Caki2 (cell line): ENCODE results near the gene KLKB1. TPM values are rescaled to one million over a fixed set of nuclear protein-coding genes. Genes with fewer than 3 reads are reported as not detected.
A peak's percentile ranks its signal among the peaks of the same experiment; 100 is the strongest.

ENCODE experiments used
- DNase-seq: peaks from one replicate; pipeline ENCODE4 v3.0.0-alpha.2; 2015; ENCODE audit warnings: low read depth
- in situ Hi-C: cut with HindIII; loops from 2 replicates; pipeline ENCODE4 v1.10.0; 2016; ENCODE audit warnings: low sequenced_read_pairs, low pct_unique_long_range_greater_than_20kb, mixed read lengths
- total RNA-seq: library from RNA; depleted of rRNA; stranded (reverse); fragments of >200 nt; shearing (Covaris generic); gene quantifications from 2 replicates; pipeline ENCODE4 v1.2.3, GENCODE V29; 2014; ENCODE audit warnings: low replicate concordance; rRNA removed

Gene KLKB1
- total RNA-seq = not detected in 2 replicates

DNA sequence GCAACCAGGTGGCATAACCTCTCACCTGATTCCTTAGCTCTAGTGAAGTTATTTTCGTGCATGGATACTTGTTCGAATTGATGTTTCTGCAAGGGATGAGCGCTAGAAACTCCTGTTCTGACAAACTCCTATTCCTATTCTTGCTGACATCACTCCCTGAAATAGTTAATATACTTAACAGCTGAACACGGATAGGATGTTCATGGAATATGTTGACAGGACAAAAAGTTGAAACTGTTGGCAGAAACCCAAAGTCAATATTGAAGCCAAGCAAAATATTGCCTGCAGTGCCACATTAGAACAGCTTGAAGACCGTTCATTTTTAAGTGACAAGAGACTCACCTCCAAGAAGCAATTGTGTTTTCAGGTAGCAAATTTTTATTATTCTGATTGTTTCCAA lies at the start of gene KLKB1:
Gene KLKB1 (plus strand): TSS at position 287 of the 400 bp plus-strand sequence. CDS start 689 bp downstream, outside the sequence.
- no peak for DNase-seq
- in situ Hi-C loops = no loop called here

GRCh38 chr4:186188107-186188506 lies 39.2 kb upstream of the KLKB1 start:
- in situ Hi-C loops = no loop called here
- DNase-seq = no peak

- in situ Hi-C loops = no loop called here
- no peak for DNase-seq
These were observed 37.7 kb upstream of the KLKB1 start for GRCh38 chr4:186189656-186190055.

DNA sequence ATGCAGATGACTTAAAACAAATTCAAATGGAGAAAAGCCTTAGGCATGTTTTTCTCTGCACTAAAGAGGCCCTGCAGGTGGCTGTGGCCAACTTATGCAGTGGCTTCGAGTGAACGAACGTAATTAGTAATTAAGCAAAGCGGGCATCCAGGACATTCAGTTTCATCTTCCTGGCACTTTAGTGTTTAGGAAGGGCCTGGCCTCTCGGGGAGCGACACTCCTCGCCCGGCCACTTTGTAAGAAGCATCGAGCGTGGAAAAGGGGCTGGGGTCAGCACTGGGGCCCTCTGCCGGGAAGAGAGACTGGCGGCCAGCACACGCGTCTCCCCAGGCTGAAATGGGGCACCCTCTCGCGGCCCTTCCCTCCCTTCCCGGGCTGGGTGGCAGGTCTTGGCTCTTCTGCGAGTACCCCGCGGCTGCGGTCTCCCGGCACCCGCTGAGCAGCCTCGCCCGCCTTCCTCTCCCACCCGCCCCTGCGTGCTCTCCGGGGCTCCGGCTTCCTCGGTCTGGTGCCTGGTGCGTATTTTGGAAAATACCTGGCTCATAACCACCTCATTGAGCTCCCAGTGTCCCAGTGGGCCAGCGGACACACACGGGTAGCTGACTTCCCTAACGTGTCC lies 36.6 kb upstream of the KLKB1 start:
- no peak for DNase-seq
- in situ Hi-C loops = no loop called here

DNA sequence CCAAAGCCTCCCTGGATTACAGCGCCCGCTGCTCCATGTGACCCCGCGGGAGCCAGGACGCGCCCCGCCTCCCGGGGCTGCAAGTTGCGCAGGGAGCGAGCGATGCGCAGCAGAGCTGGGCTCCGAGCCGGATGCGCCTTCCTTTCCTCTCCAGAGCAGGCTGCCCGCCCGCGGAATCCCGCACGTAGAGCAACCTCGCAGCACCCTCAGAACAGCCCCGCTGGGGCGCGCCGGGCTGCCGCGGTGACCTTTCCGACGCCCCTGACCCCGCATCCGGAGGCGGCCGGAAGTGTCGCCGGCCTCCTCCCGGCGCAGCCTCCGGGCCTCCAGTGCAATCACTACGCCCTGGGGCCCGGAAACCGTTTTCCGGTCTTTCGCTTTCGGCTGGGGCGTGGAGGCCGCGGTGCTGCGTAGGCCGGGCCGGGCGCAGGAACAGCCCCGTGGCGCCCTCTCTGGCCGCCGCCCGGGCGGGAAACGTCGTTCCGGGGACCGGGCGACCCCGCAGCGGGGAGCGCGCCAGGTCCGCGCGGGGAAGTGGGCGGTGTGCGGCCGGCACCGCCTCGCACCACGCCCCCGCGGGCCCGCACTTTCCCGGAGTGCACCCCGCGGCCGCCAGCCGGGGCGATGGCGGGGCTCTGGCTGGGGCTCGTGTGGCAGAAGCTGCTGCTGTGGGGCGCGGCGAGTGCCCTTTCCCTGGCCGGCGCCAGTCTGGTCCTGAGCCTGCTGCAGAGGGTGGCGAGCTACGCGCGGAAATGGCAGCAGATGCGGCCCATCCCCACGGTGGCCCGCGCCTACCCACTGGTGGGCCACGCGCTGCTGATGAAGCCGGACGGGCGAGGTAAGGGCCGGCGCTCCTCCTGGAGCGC lies 35.9 kb upstream of the KLKB1 start, which contains the start of gene CYP4V2:
Gene CYP4V2 (plus strand): TSS at position 368 of the 866 bp plus-strand sequence. CDS start 257 bp downstream, at position 625.
- peak; percentile 89 for DNase-seq
- in situ Hi-C loops = no loop called here

DNA sequence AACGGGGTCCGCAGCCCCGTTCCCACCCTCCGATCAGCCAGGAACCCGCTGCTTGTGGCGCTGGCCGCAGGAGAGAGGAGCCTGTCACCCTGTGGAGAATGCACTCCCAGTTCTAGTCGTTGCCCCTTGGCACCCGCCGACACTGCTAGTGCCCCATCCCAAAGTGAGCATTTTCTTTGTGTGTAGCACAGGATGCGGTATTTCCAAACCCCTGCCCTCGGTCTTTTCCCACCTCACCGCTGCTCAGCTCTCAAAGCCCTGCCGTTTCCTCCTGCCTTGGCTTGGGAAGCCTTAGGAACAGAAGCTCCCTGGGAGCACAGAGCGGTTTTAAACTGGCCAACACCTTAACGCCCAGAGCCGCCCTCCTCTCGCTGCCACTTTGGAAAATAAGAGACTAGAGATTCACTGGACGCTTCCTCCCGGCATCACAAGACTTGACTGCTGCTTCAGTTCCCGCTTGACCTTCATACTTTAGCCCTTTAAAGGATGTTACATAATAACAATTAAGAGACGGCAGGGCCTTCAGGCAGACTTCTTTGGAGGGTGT lies 35.2 kb upstream of the KLKB1 start:
- in situ Hi-C loops = no loop called here
- peak; percentile 52 for DNase-seq

DNA sequence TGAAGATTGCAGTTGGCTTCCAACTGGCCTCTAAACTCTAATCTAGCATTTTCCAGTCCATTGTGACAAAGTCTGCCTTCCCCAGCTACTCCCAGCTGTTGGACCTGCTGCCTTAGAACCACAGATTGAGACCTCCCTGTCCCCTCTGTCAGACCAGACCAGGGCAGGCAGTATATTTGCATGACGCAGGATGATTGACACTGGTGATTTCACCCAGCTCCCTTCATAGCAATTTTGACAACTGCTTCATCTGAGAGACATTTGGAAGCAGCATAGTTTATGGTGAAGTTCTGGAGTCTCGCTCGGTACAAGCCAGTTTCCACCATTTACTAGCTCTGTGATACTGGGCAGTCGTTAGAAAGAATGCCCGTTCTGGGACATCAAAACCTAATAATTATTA lies 33.5 kb upstream of the KLKB1 start:
- no peak for DNase-seq
- in situ Hi-C loops = no loop called here

DNA sequence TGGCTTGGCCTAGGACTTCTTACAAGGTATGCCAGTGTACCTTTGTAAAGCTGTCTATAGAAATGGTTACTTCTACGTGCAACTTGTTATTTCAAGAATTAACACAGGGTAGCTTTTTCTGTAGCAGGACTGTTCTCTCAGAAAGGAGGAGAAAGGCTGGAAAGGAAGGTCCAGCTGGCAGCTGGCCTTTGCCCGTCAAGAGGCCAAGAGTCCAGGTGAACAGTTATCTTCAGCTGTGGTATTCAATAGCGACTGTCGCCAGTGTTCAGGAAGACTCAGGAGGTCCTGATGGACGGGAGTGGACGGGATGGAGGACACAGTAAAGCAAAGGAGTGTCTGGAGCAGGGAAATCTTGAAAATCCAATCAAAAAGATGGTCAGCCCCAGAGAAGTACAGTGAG lies 31.2 kb upstream of the KLKB1 start:
- DNase-seq = no peak
- in situ Hi-C loops = no loop called here

GRCh38 chr4:186200516-186200915 lies 26.8 kb upstream of the KLKB1 start:
- no peak for DNase-seq
- in situ Hi-C loops = no loop called here

DNA sequence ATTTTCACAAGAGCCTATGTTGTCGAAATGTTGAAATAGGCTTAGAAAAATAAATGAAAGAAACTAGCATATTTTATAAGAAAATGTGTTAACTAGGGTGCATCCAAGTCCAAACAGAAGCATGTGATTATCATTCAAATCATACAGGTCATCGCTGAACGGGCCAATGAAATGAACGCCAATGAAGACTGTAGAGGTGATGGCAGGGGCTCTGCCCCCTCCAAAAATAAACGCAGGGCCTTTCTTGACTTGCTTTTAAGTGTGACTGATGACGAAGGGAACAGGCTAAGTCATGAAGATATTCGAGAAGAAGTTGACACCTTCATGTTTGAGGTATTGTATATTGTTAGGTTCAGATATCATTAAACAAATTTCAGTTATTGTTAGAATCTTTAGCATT lies 26.3 kb upstream of the KLKB1 start:
- DNase-seq = no peak
- in situ Hi-C loops = no loop called here

- peak; percentile 25 for DNase-seq
These were observed 25.6 kb upstream of the KLKB1 start for GRCh38 chr4:186201535-186202230.

GRCh38 chr4:186202490-186203140 lies 24.7 kb upstream of the KLKB1 start:
- no peak for DNase-seq
- in situ Hi-C loops = no loop called here

More at GRCh38 chr4:186201535-186202230, 25.6 kb upstream of the KLKB1 start:
- in situ Hi-C loops = no loop called here

- no peak for DNase-seq
- in situ Hi-C loops = no loop called here
These were observed 23.9 kb upstream of the KLKB1 start for GRCh38 chr4:186203406-186203805.

- in situ Hi-C loops = no loop called here
- no peak for DNase-seq
These were observed 23.2 kb upstream of the KLKB1 start for GRCh38 chr4:186204103-186204559.

- in situ Hi-C loops = no loop called here
- DNase-seq = no peak
These were observed 22.6 kb upstream of the KLKB1 start for GRCh38 chr4:186204686-186205085.

DNA sequence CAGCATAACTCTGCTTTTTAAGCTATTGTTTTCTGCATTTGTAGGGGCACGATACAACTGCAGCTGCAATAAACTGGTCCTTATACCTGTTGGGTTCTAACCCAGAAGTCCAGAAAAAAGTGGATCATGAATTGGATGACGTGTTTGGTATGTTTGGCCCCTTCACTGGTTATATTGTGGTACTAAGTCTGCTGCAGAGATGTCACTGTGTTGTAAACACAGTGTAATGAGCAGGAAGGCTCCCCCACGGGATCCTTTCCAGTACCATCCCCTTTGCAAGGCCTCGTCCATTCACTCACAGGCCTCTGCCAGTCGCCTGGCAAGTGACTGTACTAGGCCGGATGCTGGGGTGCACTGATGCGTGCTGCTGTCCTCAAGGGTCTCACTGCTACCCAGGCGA lies 22.2 kb upstream of the KLKB1 start:
- in situ Hi-C loops = no loop called here
- DNase-seq = no peak

DNA sequence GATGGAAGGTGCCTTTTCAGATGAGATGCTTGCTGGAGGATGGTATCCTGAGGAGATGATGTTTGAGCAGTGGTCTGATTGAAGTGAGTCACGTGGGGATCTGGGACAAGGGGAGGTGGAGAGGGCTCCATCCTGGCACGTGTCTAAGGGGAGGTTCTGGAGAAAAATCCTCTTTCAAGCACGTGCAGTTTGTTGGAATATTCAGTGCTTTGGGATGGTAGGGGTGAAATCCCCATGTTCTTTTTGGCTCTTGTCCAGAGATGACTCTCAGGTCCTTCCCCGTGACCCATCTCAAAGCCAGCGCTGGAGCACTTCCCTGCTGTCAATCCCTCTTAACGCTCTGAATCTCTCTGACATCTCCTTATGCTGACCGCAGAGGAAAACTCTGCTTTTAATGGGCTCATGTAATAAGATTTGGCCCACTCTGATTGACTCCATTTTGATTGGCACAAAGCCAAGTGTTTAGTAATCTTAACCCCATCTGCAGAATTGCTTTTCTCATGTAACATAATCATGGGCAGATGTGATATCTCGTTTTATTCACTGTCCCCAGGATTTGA lies 10.8 kb upstream of the KLKB1 start:
- in situ Hi-C loops = no loop called here
- no peak for DNase-seq
